Right ventricle myocardium inferior (tissue), 1 donor: ENCODE data around the gene RYR1. TPM values are rescaled to one million over a fixed set of nuclear protein-coding genes. Genes with fewer than 3 reads are reported as not detected.

Experiments
- ATAC-seq: fragments of 200-7000 bp; cut with Tn5 transposase; one replicate; pipeline ENCODE4 v1.9.1; 2020; ENCODE audit warnings: mild to moderate bottlenecking, moderate library complexity
- DNase-seq: peaks from one replicate; pipeline ENCODE4 v3.0.0; 2021; ENCODE audit errors: missing footprints
- intact Hi-C: fragments of 100-400 bp; cut with DNase I; formaldehyde crosslinking; loops from one replicate; pipeline ENCODE4 v1.11.0; 2022
- long read RNA-seq: library from polyadenylated mRNA; unstranded; transcript quantifications from one replicate; pipeline ENCODE4 v2.0.0, GENCODE V29; 2021
- total RNA-seq: library from RNA; stranded (reverse); fragmentation: NEBNext Ultra II Directional; extraction: Animal tissue kit (Norgen Biotek cat#: 25700); gene quantifications from one replicate; pipeline ENCODE4 v1.2.1, GENCODE V29; 2021
- donor health status: DM: no; HTN: yes; CAD: no; lungs with severe emphysema.

Gene RYR1
- 0.81 TPM for total RNA-seq
- long read RNA-seq: 0 reads

DNA sequence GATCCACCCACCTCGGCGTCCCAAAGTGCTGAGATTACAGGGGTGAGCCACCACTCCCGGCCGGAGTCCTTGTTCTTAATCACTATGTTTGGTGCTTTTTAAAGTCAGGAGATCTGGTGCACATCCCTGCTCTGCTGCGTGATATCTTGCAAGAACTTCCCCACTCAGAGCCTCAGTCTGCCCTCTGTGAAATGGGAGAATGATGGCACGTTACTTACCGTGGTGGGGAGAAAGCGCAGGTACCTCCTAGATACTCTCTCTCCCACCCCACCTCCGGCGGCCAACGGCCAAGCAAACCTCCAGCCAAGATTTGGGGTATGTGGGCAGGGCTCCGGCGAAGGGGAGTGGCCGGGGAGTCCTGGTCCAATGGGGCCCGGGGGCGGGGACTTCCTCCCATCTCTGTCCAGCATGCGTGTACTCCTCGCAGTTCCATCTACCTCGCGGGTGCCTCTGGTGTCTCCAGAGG is at the start of gene RYR1:
TSS of gene RYR1 (plus strand) at position 424 of the 466 bp plus-strand sequence. CDS start 139 bp downstream, outside the sequence.
- DNase-seq (peak; percentile 93), ATAC-seq (peak; percentile 71)
- intact Hi-C loops: no loop called here

DNA sequence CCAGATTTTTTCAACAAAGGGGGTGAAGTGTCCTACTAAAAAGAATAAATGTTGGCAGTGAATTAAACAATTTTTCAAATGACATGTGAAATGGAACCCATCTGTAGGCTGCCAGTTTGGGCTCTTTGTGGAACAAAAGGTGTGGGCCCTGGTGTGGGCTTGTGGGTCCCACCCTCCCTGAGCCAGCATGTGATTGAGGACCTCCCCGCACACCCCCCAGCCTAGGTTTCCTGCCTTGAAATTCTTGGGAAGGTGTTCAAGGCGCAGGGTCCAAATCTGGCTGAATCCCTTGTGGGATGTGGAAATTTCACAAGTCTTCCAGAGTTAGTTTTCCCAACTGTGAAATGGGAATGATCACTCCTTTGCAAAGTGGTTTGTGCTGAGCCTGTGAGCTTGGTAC is 49.7 kb upstream of the RYR1 start:
- intact Hi-C loops: no loop called here
- ATAC-seq: no peak
- DNase-seq: no peak

DNA sequence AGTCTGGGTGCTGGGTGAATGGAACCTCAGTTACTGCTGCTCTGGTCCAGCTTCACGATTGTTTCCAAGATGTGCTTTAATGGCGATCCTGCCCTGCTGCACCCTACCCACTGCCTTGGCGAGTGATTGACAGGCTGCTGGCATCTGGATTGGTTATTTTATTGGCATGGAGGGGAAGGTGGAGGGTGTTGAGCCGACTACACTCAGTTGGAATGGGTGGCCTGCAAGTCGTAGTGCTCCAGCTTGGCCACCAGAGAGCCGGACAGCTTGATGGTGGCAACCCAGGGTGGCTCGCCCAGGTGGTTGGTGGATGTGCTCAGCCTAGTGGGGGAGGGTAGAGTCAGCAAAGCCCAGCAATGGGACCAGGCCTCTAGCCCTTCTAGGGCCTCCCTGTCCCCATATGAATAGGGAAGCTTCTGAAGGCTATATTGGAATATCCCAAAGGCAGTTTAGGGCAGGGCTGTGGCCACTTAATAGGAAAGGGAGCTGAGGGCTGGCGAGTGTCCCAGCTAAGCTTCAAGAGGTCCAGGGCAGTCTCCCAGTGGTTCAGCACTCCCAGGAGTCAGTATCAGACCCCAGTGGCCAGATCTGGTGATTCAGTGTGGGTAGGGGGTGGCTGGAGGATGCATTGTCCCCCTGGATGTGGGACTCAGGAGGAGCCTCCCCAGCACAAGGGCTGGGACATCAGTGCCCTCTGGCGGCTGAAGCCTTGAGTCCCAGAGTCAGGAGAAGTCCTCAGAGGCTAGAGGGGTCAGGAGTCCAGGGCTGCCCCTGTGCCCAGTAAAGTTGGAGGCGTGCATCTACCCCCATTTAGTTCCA is 49.1 kb upstream of the RYR1 start:
- intact Hi-C loops: no loop called here
- DNase-seq (no peak), ATAC-seq (no peak)

DNA sequence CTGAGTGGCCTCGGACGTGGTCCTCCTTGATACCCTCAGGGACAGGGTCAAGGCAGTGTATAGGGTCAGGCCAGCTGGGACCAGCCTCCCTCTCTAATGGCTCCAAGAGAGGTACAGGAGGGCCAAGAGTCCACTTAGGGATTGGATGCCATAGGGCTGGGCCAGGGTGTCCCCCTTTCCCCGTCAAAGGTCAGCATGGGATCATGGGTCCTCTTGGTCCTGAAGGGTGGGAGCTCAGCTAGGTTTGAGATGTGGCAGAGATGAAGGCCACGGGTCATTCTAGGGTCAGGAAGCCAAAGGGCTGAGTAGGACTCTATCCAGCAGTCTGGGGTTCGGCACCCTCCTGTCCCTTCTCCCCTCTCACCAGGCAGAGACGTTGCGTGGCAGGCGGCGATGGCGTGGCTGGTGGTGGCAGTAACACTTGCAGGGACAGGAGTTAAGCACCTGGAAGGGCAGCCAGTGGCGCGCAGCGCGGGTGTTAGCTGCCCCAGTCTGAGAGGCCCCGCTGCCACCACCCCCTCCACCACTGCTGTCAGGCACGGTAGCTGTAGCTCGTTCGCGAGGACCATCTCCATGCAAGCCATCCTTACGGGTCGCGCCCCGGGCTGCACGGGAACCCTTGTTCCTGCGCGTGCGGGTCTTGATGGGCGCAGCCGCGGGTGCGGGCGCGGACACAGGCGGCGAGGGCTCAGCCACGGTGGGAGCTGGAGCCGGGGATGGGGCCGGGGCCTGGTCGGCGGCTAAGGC is 48.3 kb upstream of the RYR1 start:
- DNase-seq (no peak), ATAC-seq (no peak)

DNA sequence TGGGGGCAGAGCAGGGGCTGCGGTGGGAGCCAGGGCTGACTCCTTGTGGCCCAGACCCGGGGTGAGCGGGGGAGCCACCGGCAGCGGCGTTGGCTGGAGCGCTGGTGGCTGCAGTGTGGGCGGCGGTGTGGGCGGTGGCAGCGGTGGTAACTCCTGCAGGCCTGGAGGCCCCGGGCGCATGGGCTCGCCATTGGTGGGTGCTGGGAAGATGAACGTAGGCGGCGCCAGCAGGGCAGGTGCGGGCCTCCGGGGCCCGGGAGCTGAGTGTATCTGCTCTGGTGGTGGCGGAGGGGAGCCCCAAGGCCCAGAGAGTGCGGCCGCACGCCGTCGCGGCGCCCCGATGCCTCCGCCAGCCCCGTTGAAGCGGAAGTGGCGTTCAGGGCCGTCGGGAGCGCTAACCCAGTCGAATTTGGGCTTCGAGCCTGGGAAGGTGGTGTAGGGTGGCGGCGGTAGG is 47.7 kb upstream of the RYR1 start:
- DNase-seq: no peak
- no peak for ATAC-seq
- intact Hi-C loops: no loop called here

More for the DNA sequence above, 48.3 kb upstream of the RYR1 start:
- intact Hi-C loops: no loop called here

DNA sequence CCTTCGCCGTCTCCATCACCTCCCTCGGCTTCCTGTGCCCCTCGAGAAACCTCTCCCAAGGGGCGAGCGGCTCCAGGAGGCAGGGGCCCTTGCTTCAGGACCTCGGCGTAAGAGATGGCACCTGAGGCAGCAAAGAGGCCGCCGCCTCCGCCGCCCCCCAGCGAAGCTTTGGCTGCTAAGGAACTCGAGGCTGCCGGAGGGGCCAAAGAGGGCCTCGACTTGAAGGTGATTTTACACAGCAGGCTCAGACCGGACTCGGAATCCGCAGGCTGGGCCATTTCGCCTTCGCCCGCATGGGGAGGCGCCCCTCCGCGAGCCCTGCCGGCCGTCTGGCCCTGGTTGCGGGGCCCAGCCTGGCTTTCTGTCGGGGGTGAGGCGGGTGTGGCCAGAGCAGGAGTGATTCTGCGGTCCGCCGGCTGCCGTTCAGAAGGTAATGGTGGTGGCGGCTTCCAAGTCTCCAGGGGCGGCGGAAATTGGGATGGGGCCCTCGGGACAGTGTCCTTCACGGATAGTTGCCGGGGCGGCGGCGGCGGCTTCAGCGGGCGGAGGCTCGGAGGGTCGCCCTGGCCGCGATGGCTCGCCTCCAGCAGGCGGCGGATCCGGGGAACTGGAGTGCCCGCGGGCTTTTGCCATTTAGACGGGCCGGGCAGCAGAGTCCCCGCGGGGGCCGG is 47.1 kb upstream of the RYR1 start:
- DNase-seq (no peak), ATAC-seq (no peak)
- intact Hi-C loops: no loop called here

DNA sequence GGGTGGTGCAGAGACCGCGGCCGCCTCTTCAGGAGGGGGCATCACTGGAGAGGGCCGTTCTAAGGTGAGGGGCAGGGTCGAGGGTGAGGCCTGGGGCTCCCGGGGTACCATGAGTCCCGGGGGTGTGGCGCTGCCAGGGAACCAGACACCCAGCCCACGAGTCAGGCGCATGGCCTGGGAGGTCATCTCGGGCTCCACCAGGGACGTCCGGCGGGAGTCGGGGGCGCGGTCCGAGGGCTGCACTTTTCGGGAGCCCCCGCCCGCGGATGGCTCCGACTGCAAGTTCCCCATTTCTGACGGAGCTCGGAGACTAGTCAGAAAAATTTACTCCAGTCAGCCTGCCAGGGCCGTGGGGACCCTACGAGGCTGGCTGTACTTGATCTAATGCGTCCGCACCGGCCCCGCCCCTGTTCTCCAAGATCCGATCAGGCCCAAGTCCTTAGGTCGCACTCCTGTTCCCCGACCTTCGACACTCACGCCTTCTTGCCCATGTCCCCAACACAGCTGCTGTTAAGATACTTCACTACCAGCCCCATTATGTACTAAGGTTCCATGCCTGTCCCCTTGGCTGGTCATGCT is 46.4 kb upstream of the RYR1 start:
- ATAC-seq (no peak), DNase-seq (no peak)
- intact Hi-C loops: no loop called here

DNA sequence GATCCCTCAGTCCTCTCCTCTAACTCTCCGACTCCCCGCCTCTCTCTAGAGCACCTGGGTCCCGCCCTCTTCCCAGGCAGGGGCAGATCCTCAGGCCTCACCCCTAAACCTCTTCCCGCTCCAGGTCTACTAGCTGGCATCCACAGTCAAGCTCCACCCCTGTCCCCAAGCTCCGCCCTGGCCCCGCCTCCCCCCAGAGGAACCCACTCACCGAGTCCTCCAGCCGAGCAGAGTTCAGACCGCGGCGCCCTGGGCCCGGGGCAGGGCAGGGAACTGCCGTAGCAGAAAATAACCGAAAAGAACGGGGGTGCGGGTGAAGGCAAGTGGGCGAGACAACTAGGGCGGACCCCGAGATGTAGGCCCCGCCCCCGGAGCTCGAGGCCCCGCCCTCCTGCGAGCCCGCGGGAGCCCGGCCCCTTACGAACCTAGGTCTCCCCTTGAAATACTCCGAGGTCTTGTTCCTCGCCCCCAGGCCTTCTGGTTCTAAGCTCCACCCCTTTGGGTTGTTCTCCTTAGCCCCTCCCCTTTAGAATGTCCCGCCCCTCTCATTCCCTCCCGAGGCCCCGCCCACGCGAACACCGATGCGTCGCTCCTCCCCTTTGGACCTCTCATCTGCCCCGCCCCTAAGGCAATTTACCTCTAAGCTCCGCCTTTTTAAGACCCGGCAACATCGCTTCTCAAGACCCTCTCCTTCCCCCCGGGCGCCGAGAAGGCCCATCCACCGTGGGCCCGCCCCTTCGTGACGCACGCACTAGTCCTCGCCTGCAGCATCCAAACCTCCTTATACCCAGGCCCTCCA is 45.7 kb upstream of the RYR1 start, which contains the start of gene GGN:
TSS of gene GGN (minus strand) at position 485 of the 799 bp plus-strand sequence. CDS start 773 bp downstream, outside the sequence.
- DNase-seq: peak; percentile 85
- intact Hi-C loops: no loop called here

DNA sequence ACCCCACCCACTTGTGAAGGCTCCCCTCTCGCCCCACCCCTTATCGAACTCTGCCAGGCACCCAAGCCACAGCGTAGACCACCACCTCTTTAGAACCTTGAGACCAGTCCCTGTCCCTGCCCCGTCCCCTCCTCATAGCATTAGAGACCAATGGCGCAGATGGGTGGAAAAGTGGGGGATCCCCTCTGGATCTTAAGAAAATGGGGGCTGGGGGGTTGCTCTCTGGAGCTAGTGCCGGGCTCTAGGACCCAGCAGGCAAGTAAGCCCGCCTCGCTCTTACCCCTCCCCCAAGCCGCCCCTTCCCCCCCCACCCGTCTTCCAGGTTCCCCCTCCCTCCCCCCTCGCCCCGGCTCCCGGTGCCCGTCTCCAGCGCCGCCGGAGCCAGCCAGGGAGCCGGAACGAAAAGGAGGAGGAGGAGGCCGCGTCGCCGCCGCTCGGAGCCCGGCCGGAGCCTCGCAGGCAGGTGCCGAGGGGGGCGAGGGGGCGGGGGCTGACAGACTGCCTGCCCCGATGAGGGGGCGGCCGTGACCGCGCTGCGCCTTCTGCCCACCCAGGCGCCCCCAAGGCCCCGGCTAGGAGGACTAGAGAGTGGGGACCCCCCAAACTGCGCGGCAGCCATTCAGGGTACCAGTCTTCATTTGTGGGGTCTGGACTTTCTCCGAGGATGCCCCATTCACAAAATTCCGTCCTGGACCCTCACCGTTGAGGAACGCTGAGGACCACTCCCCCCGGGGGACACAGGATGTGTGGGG is 45.0 kb upstream of the RYR1 start, which contains the start of gene SPRED3:
TSS of gene SPRED3 (plus strand) at position 349 of the 752 bp plus-strand sequence. CDS start 1,606 bp downstream, outside the sequence.
- DNase-seq (no peak), ATAC-seq (no peak)
- intact Hi-C loops: no loop called here

More for the DNA sequence above, 45.7 kb upstream of the RYR1 start, which contains the start of gene GGN:
- peak; percentile 75 for ATAC-seq

DNA sequence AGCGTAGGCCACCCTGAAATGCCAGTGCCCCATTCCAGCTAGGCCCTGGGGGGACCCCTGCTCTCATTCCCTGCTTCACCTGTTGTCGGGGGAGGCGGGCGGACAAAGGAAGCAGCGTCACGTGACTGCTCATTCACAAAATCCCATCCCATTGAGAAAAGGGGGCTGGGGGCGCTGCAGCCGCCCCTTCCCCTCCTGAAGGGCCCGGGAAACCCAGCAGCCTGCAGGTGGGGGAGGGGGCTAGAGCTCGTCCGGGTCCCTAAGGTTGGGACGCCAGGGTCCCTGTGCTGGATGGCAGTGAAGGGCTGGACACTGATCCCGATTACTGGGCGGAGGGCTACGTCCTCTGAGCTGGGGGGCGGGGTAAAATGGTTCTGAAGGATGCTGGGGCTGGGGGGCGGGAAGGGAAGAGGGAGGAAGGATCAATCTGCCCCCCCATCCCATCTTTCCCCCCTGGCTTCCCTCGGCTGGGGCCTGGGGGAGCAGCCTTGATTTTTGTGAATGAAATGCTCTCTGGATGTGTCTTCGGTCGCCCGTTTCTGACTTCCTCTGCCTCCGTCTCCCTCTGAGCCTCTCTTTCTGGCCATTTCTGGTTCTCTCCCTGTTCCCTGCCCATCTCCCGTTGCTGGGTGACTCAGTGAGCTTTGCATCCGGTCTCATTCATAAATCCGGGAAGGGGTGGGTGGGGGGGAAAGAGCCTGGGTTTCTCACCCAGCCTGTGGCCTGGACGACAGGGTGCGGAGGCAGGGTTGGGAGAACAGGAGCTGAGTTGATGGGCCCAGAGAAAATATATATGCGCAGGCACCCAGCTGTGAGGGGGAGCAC is 44.2 kb upstream of the RYR1 start:
- DNase-seq (no peak), ATAC-seq (no peak)
- intact Hi-C loops: no loop called here

DNA sequence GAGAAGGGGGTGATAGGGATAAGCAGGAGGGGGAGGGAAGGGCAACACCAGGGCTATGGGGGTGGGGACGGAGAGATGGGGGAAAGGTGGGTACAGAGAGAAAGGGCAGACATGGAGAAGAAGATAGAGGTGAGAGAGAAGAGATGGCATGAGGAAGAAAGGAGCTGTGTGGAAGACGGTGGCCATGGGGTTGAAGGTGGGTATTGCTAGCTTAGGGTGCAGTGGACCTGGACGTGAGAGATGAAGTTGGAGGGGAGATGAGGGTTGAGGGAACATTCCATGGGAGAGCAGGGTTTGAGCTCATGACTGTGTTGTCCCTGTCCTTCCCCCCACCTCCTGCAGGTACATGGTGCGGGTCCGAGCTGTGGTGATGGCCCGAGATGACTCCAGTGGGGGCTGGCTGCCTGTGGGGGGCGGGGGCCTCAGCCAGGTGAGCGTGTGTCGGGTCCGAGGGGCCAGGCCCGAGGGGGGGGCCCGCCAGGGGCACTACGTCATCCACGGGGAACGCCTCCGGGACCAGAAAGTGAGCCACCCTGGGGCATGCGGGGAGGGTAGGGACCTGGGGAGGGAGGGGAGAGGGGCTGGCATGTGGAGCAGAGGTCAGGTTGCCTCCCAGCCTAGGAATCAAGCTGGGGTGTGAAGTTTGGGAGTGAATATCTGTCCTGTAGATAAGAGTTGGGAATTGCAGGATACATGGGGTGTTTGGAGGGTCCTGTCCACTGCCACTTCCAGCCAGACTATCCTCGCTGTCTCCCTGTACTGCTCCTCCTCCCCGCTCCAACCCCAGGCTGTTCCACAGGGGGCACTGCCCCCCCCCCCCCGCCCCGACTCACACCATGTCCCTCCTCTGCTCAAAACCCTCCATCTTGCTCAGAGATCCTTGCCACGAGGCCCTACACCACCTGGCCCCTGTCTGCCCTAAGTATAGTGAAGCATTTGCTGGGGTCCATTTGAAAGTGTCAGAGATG is 43.2 kb upstream of the RYR1 start:
- DNase-seq: no peak
- intact Hi-C loops: no loop called here
- ATAC-seq: no peak

DNA sequence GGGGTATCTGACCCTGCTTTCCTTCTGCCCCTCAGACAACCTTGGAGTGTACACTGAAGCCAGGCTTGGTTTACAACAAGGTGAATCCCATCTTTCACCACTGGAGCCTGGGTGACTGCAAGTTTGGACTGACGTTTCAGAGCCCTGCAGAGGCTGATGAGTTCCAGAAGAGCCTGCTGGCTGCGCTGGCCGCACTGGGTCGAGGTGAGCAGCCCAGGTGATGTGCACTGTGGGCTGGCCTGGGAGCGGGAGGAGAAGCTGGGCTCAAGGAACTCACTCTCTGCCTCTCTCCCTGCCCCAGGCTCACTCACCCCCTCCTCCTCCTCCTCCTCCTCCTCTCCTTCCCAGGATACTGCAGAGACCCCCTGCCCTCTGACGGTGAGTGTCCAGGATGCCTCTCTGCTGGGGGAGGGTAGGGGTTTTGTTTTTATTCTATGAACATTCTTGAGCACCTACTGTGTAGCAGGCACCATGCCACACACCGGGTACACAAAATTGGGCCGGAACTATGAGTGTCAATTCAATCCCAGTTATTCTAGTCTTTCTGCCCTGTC is 41.5 kb upstream of the RYR1 start:
- intact Hi-C loops: no loop called here
- DNase-seq: no peak
- ATAC-seq: no peak

DNA sequence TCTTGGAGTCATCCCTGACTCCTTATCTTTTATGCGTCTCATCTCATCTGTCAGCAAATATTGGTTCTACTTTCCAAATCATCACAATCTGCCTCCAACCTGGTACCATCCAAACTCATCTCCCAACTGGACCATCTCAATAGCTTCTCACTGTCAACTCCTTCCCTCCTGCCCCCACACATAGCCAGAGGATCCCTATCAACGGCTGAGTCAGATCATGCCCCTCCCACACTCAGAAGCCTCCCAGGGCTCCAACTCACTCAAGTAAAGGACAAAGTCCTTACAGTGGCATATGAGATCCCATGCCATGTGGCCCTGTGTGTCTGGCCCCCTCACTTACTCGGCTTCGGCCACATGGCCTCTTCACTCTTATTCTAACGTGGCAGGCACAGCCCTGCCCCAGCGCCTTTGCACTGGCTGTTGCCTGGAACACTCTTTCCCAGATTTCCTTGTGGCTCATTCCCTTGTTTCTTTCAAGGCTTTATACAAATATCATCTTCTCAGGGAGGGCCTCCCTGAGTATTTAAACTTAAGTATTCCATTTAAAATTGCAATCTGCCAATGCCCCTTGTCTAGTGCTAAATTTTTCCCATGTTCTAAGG is 40.7 kb upstream of the RYR1 start:
- no peak for ATAC-seq
- intact Hi-C loops: no loop called here

DNA sequence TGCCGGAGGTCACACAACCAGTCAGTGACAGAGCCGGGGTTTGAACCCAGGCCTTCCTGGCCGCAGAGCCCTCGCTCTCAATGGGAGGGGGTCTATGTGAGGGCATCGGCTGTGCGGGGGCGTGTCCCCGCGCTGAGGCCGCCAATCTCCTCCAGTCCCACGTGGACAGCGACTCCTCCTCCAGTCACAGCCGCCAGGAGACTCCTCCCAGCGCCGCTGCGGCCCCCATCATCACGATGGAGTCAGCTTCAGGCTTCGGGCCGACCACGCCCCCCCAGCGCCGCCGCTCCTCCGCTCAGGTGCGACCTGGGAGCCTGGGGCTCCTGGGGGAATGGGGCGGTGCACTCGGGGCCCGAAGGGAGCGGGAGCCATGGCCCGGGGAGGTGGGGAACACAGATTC is 39.0 kb upstream of the RYR1 start:
- DNase-seq (no peak), ATAC-seq (no peak)
- intact Hi-C loops: no loop called here

More for the DNA sequence above, 40.7 kb upstream of the RYR1 start:
- no peak for DNase-seq
